ENCODE measurements around the gene DTL. TPM values are rescaled to one million over a fixed set of nuclear protein-coding genes. Genes with fewer than 3 reads are reported as not detected.

Gene DTL
- total RNA-seq, 1 experiment from 2014 or later, result 26.7 TPM

DNA sequence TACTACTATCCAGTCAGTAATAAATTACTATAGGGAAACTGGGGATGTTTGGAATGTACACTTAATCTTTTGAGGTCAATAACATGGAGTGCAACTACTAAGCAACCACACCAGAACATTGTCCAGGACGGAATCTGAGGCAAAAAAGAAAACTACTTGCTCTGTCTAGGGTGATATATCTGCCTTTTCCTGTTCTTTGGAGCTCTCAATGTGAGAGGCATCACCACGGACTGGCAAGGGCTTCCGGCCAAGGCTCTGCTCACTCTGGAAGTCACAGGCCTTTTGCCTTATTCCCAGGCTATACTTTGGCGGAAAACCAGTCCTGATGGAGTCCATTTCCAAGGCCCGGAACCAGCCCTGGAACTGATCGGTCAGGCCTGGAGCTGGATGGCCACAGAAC, 94.2 kb downstream of the DTL start:
- H3K4me1 ChIP-seq (ENCODE audit: control insufficient read depth, insufficient read depth, low read length), result no peaks in the 10 kb centered on the region
- no peaks in the 10 kb centered on the region for H3K27me3 ChIP-seq (ENCODE audit: control insufficient read depth, insufficient read depth, low read length)
- intact Hi-C loops (cut with micrococcal nuclease; ENCODE audit: unreplicated experiment), result no loop called here
- ATAC-seq (no peak), DNase-seq (ENCODE audit: low read depth, low spot score) (no peak)
- no TSS peak for BruUV-seq (replicated peaks)
- no peak overlapping the region for H3K27ac ChIP-seq (ENCODE audit: low read length)
- ChIA-PET CTCF (no interaction called here), POLR2A (no interaction called here)
- in situ Hi-C loops (cut with HindIII; ENCODE audit: low pct_unique_long_range_greater_than_20kb, low sequenced_read_pairs), result no loop called here
- no peaks in the 10 kb centered on the region for H3K9me3 ChIP-seq (ENCODE audit: control insufficient read depth, insufficient read depth, low read depth, low read length)
- no peak overlapping the region for H3K4me3 ChIP-seq (ENCODE audit: low read depth in 2 of 2, low read length in 2 of 2)
- no peaks in the 10 kb centered on the region for H3K36me3 ChIP-seq (ENCODE audit: control insufficient read depth, insufficient read depth, low read length)
- TF ChIP-seq TCF7L2 (IDR thresholded peaks at IDR 0.05; ENCODE audit: low read depth, low read length), result no peak
- no peak for TF ChIP-seq SIN3A (IDR thresholded peaks at IDR 0.05; ENCODE audit: borderline replicate concordance, insufficient read depth, low read depth, low read length)
- TF ChIP-seq, protein P1, sequence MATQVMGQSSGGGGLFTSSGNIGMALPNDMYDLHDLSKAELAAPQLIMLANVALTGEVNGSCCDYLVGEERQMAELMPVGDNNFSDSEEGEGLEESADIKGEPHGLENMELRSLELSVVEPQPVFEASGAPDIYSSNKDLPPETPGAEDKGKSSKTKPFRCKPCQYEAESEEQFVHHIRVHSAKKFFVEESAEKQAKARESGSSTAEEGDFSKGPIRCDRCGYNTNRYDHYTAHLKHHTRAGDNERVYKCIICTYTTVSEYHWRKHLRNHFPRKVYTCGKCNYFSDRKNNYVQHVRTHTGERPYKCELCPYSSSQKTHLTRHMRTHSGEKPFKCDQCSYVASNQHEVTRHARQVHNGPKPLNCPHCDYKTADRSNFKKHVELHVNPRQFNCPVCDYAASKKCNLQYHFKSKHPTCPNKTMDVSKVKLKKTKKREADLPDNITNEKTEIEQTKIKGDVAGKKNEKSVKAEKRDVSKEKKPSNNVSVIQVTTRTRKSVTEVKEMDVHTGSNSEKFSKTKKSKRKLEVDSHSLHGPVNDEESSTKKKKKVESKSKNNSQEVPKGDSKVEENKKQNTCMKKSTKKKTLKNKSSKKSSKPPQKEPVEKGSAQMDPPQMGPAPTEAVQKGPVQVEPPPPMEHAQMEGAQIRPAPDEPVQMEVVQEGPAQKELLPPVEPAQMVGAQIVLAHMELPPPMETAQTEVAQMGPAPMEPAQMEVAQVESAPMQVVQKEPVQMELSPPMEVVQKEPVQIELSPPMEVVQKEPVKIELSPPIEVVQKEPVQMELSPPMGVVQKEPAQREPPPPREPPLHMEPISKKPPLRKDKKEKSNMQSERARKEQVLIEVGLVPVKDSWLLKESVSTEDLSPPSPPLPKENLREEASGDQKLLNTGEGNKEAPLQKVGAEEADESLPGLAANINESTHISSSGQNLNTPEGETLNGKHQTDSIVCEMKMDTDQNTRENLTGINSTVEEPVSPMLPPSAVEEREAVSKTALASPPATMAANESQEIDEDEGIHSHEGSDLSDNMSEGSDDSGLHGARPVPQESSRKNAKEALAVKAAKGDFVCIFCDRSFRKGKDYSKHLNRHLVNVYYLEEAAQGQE (IDR thresholded peaks at IDR 0.05; ENCODE audit: insufficient read depth in 1 of 2, low read depth in 2 of 2, low read length in 1 of 2), result no peak
- no peak for TF ChIP-seq POLR2AphosphoS5 (IDR thresholded peaks at IDR 0.05; ENCODE audit: low read depth, low read length)
- TF ChIP-seq CTCF (IDR thresholded peaks at IDR 0.05), result no peak

DNA sequence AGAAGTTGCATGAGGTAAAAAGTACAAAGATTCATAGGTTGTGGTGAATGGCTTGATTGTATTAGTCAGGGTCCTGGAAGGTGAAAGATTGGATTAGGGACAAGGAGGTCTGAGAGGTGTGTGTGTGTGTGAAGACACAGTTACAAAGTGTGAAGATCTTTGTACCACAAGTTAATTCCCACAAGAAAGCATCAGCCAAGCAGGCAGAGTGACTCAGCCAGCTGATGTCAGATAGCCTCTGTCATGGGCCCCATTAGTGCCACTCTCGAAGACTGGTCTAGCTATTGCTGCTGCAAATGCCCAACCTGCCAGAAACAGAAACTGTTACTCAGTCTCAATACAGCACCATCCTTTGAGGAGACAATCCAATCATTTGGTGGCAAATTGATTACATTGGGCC, 96.5 kb downstream of the DTL start:
- ChIA-PET POLR2A (no interaction called here), CTCF (no interaction called here)
- Histone ChIP-seq H3K27ac (ENCODE audit: low read length) (no peak overlapping the region), H3K36me3 (ENCODE audit: control insufficient read depth, insufficient read depth, low read length) (no peaks in the 10 kb centered on the region), H3K27me3 (ENCODE audit: control insufficient read depth, insufficient read depth, low read length) (no peaks in the 10 kb centered on the region), H3K9me3 (ENCODE audit: control insufficient read depth, insufficient read depth, low read depth, low read length) (no peaks in the 10 kb centered on the region), H3K4me3 (ENCODE audit: low read depth in 2 of 2, low read length in 2 of 2) (no peak overlapping the region), H3K4me1 (ENCODE audit: control insufficient read depth, insufficient read depth, low read length) (no peaks in the 10 kb centered on the region)
- intact Hi-C loops (cut with micrococcal nuclease; ENCODE audit: unreplicated experiment), result no loop called here
- BruUV-seq (replicated peaks), result no TSS peak
- no peak for DNase-seq (ENCODE audit: low read depth, low spot score)
- ATAC-seq, result no peak
- TF ChIP-seq SIN3A (IDR thresholded peaks at IDR 0.05; ENCODE audit: borderline replicate concordance, insufficient read depth, low read depth, low read length), result no peak
- TF ChIP-seq, protein P1 (IDR thresholded peaks at IDR 0.05; ENCODE audit: insufficient read depth in 1 of 2, low read depth in 2 of 2, low read length in 1 of 2), result no peak
- no peak for TF ChIP-seq POLR2AphosphoS5 (IDR thresholded peaks at IDR 0.05; ENCODE audit: low read depth, low read length)
- TF ChIP-seq TCF7L2 (IDR thresholded peaks at IDR 0.05; ENCODE audit: low read depth, low read length), result no peak
- TF ChIP-seq CTCF (IDR thresholded peaks at IDR 0.05), result no peak
- in situ Hi-C loops (cut with HindIII; ENCODE audit: low pct_unique_long_range_greater_than_20kb, low sequenced_read_pairs), result no loop called here
